ENCODE results near the gene RNASEH1.
"Not testable (repeated sequence)": the region's sequence is repeated elsewhere in the genome, so short reads cannot be mapped to it uniquely, and the experiment has no call there.

The RNASEH1 gene

GRCh38 chr2:3588084-3588483 lies 30.0 kb upstream of the RNASEH1 start:
- DNase-seq = no peak

- no peak for DNase-seq
Observed at GRCh38 chr2:3587432-3587831, 29.3 kb upstream of the RNASEH1 start.

GRCh38 chr2:3587021-3587420 lies 28.9 kb upstream of the RNASEH1 start:
- DNase-seq = no peak

GRCh38 chr2:3586220-3586619 lies 28.1 kb upstream of the RNASEH1 start:
- DNase-seq = no peak

GRCh38 chr2:3585261-3586109 lies 27.4 kb upstream of the RNASEH1 start:
- no peak for DNase-seq

- DNase-seq = no peak
Observed at GRCh38 chr2:3584608-3585260, 26.6 kb upstream of the RNASEH1 start.

- no peak for DNase-seq
Observed at GRCh38 chr2:3584076-3584475, 25.9 kb upstream of the RNASEH1 start.

GRCh38 chr2:3581367-3582262 lies 23.5 kb upstream of the RNASEH1 start:
- DNase-seq = no peak

GRCh38 chr2:3580449-3580848 lies 22.3 kb upstream of the RNASEH1 start:
- no peak for DNase-seq

GRCh38 chr2:3578987-3579386 lies 20.9 kb upstream of the RNASEH1 start:
- no peak for DNase-seq

- DNase-seq = not testable (repeated sequence)
Observed at GRCh38 chr2:3576263-3576630, 18.1 kb upstream of the RNASEH1 start.

GRCh38 chr2:3575534-3576262 lies 17.6 kb upstream of the RNASEH1 start:
- DNase-seq = peak in 3 of 4 experiments; percentile 3 to 48 (median 34)

- DNase-seq = no peak
Observed at GRCh38 chr2:3574155-3574554, 16.0 kb upstream of the RNASEH1 start.

- no peak for DNase-seq
Observed at GRCh38 chr2:3572620-3573019, 14.5 kb upstream of the RNASEH1 start.

GRCh38 chr2:3571284-3571683 lies 13.2 kb upstream of the RNASEH1 start:
- DNase-seq = no peak

GRCh38 chr2:3569656-3570055 lies 11.5 kb upstream of the RNASEH1 start:
- DNase-seq = not testable (repeated sequence)

GRCh38 chr2:3566806-3567205 lies 8.7 kb upstream of the RNASEH1 start:
- no peak for DNase-seq

- DNase-seq = no peak
Observed at GRCh38 chr2:3565117-3565516, 7.0 kb upstream of the RNASEH1 start.

GRCh38 chr2:3563521-3563976 lies 5.4 kb upstream of the RNASEH1 start:
- DNase-seq = no peak

- DNase-seq = peak in 1 of 4 experiments; percentile 52
Observed at GRCh38 chr2:3557639-3558204, 411 bp downstream of the RNASEH1 start.

GRCh38 chr2:3553946-3554345 lies 4.2 kb downstream of the RNASEH1 start:
- no peak for DNase-seq

- DNase-seq = no peak
Observed at GRCh38 chr2:3547915-3548314, 10.2 kb downstream of the RNASEH1 start.

All from activated naive CD4-positive, alpha-beta T cell (primary cell).